ENCODE data around the gene AFF3. TPM values are rescaled to one million over a fixed set of nuclear protein-coding genes. Genes with fewer than 3 reads are reported as not detected.
"Not testable (repeated sequence)": the region's sequence is repeated elsewhere in the genome, so short reads cannot be mapped to it uniquely, and the experiment has no call there.

The AFF3 gene
- total and polyA plus RNA-seq, 8 donors: 16.4 to 42.0 (median 21.4) TPM

DNA sequence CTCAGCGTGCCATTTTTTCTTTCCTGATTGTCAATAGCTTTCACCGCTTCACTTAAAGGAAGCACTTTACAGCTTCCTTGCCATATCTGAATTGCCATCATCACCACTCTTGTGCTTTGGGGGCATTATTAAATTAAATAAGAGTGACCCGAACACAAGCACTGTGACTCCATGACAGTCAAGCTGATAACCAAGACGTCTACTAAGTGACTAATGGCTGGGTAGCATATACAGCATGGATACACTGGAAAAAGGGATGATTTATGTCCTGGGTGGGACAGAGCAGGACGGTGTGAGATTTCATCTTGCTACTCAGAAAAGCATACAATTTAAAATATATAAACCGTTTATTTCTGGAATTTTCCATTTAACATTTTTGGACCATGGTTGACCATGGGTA lies 24.3 kb upstream of the AFF3 start:
- ATAC-seq (no peak), DNase-seq (no peak)
- H3K36me3 ChIP-seq: no peaks in the 10 kb centered on the region
- intact Hi-C loops (cut with DNase I): no loop called here
- H3K27ac ChIP-seq: no peak overlapping the region
- peaks cover 0 to 7% of the 10 kb centered on the region in 2 donors for H3K9me3 ChIP-seq
- TF ChIP-seq CTCF (IDR thresholded peaks at IDR 0.05): no peak
- H3K4me3 ChIP-seq: no peak overlapping the region
- no peaks in the 10 kb centered on the region for H3K27me3 ChIP-seq
- H3K4me1 ChIP-seq: no peaks in the 10 kb centered on the region

DNA sequence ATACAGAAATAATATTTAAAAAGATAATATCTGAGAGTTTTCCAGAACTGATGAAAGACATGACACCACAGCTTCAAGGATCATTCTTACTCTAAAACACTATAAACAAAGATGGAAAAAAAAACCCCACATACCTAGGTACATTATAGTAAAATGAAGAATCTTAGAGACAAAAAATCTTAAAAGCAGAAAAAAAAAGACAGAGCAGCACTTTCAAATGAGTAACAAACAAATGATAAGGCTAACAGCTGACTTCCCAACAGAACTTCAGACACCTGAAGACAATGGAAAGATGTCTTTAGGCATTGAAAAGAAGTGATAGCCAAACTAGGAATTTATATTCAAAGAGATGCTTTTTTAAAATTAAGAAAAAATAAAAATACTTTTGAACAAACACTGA lies 21.2 kb upstream of the AFF3 start:
- no peak for ATAC-seq
- DNase-seq: no peak
- Histone ChIP-seq H3K4me3 (no peak overlapping the region), H3K27me3 (no peaks in the 10 kb centered on the region), H3K4me1 (no peaks in the 10 kb centered on the region), H3K9me3 (peaks cover 0 to 7% of the 10 kb centered on the region in 2 donors), H3K36me3 (no peaks in the 10 kb centered on the region), H3K27ac (no peak overlapping the region)
- TF ChIP-seq CTCF (IDR thresholded peaks at IDR 0.05): no peak
- intact Hi-C loops (cut with DNase I): no loop called here

DNA sequence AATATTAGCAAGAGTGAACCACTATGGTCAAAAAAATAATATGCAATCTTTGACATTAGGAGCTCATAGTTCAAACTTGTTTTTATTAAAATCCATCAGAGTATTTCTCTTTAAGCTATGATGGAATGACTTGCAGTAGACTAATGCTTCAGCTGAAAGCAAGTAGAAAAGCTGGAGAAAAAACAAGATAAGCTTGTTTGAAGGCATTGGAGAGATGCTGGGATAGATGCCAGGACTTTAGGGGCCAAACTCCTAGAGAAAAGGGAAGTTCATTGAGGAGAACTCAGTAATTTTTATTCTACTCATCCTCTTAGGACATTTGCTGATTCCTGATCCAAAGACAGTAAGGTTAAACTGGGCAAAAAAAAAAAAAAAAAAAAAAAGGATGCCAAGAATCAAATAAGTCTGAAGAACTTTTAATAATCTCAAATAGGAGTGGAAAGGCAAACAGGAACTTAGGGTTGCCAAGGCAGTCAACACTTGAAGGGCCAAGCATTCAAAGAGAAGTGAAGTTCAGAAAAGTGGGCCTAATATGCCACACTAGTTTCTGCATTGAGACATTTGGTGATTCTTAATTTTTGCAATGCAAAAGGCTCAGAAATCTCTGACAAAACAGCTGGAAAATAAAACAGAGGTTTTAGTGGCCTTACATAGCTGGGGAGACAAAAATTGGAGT lies 19.7 kb upstream of the AFF3 start:
- H3K4me3 ChIP-seq: no peak overlapping the region
- no peak for TF ChIP-seq CTCF (IDR thresholded peaks at IDR 0.05)
- peaks cover 0 to 7% of the 10 kb centered on the region in 2 donors for H3K9me3 ChIP-seq
- no peak overlapping the region for H3K27ac ChIP-seq
- DNase-seq: peak in 1 of 4 donors; percentile 54
- H3K27me3 ChIP-seq: no peaks in the 10 kb centered on the region
- intact Hi-C loops (cut with DNase I): no loop called here
- H3K36me3 ChIP-seq: no peaks in the 10 kb centered on the region
- H3K4me1 ChIP-seq: no peaks in the 10 kb centered on the region
- ATAC-seq: peak; percentile 91

GRCh38 chr2:100160396-100160795 lies 18.0 kb upstream of the AFF3 start:
- Histone ChIP-seq H3K27me3 (no peaks in the 10 kb centered on the region), H3K9me3 (peaks cover 0 to 7% of the 10 kb centered on the region in 2 donors), H3K4me3 (no peak overlapping the region), H3K4me1 (no peaks in the 10 kb centered on the region), H3K36me3 (no peaks in the 10 kb centered on the region), H3K27ac (no peak overlapping the region)
- ATAC-seq (no peak), DNase-seq (no peak)
- intact Hi-C loops (cut with DNase I): no loop called here
- TF ChIP-seq CTCF (IDR thresholded peaks at IDR 0.05): no peak

DNA sequence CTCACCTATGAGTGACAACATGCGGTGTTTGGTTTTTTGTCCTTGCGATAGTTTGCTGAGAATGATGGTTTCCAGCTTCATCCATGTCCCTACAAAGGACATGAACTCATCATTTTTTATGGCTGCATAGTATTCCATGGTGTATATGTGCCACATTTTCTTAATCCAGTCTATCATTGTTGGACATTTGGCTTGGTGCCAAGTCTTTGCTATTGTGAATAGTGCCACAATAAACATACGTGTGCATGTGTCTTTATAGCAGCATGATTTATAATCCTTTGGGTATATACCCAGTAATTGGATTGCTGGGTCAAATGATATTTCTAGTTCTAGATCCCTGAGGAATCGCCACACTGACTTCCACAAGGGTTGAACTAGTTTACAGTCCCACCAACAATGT lies 9.4 kb upstream of the AFF3 start:
- H3K9me3 ChIP-seq; H3K27ac ChIP-seq; H3K4me1 ChIP-seq; ATAC-seq; intact Hi-C loops (cut with DNase I); H3K4me3 ChIP-seq; H3K36me3 ChIP-seq; DNase-seq; H3K27me3 ChIP-seq: not testable (repeated sequence)

GRCh38 chr2:100151310-100151709 lies 8.9 kb upstream of the AFF3 start:
- no peaks in the 10 kb centered on the region for H3K27me3 ChIP-seq
- H3K27ac ChIP-seq: no peak overlapping the region
- TF ChIP-seq CTCF (IDR thresholded peaks at IDR 0.05): no peak
- DNase-seq: no peak
- H3K4me3 ChIP-seq: no peak overlapping the region
- H3K4me1 ChIP-seq: no peaks in the 10 kb centered on the region
- ATAC-seq: no peak
- intact Hi-C loops (cut with DNase I): no loop called here
- H3K9me3 ChIP-seq: peaks cover 0 to 3% of the 10 kb centered on the region in 2 donors
- H3K36me3 ChIP-seq: no peaks in the 10 kb centered on the region

Measured in left lung (tissue), 10 donors.